ENCODE data around the gene SCN9A. TPM values are rescaled to one million over a fixed set of nuclear protein-coding genes. Genes with fewer than 3 reads are reported as not detected.

SCN9A gene
- total RNA-seq, 2 donors from 2014 or later: 0.46 to 44.1 TPM

DNA sequence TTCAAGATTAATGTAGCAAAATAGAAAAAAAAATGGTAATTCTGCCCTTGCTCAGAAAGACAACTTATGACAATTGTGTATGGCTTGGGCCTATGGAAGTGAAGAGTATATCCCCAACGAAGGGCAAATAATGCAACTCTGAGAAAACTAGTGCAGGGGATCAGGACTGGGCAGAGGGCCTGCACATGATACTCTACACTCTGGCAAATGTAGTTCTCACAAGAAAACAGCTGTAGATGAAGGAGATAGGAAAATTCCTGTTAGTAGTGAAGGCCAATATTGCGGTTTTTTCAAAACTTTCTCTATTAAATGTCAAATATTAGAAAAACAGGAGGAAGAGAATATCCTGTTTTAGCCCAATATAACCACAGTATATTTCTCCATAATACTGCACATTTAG is 77.8 kb downstream of the SCN9A start:
- TF ChIP-seq CTCF (IDR thresholded peaks at IDR 0.05) (no peak), POLR2AphosphoS5 (IDR thresholded peaks at IDR 0.05) (no peak), POLR2A (IDR thresholded peaks at IDR 0.05) (no peak)
- no peaks in the 10 kb centered on the region for H3K4me1 ChIP-seq (replicated peaks)
- H3K36me3 ChIP-seq: no peaks in the 10 kb centered on the region
- 38% methylated on average over 2 of the region's 2 CpGs for WGBS
- intact Hi-C loops (cut with DNase I): no loop called here
- H3K27me3 ChIP-seq (replicated peaks; ENCODE audit: insufficient read depth): no peaks in the 10 kb centered on the region
- no peak overlapping the region for H3K27ac ChIP-seq
- H3K9me3 ChIP-seq: no peaks in the 10 kb centered on the region
- H3K4me3 ChIP-seq: no peak overlapping the region
- DNase-seq (ENCODE audit: low spot score): no peak

- no peak for DNase-seq (ENCODE audit: low spot score)
- no peaks in the 10 kb centered on the region for H3K4me1 ChIP-seq (replicated peaks)
- H3K27me3 ChIP-seq (replicated peaks; ENCODE audit: insufficient read depth): no peaks in the 10 kb centered on the region
- H3K27ac ChIP-seq: no peak overlapping the region
- H3K9me3 ChIP-seq: no peaks in the 10 kb centered on the region
- TF ChIP-seq POLR2A (IDR thresholded peaks at IDR 0.05) (no peak), POLR2AphosphoS5 (IDR thresholded peaks at IDR 0.05) (no peak), CTCF (IDR thresholded peaks at IDR 0.05) (no peak)
- intact Hi-C loops (cut with DNase I): no loop called here
- H3K36me3 ChIP-seq: no peaks in the 10 kb centered on the region
- 98% methylated on average over 1 of the region's 1 CpG for WGBS
- no peak overlapping the region for H3K4me3 ChIP-seq
Measured at GRCh38 chr2:166293984-166294383, 81.8 kb downstream of the SCN9A start.

DNA sequence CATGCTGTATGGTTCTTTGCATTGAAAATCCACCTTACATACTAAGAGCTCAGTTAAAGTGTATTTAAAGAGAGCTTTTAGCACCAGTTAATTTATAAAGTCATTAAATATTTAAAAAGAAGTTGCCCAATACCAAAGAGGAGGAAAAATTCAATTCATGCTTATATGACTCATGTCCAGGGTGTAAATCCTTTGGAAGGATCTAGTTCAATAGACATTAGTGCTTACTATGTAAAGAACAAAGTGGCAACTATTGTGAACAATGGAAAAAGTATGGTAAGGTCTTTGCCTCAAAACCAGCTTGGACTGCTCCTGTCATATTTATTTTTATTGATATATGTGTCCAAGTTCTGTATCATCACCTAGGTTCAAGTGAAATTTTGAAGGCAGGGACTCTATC is 90.5 kb downstream of the SCN9A start:
- DNase-seq (ENCODE audit: low spot score): no peak
- H3K36me3 ChIP-seq: no peaks in the 10 kb centered on the region
- no peaks in the 10 kb centered on the region for H3K9me3 ChIP-seq
- TF ChIP-seq POLR2A (IDR thresholded peaks at IDR 0.05): no peak
- TF ChIP-seq POLR2AphosphoS5 (IDR thresholded peaks at IDR 0.05): no peak
- no peak for TF ChIP-seq CTCF (IDR thresholded peaks at IDR 0.05)
- intact Hi-C loops (cut with DNase I): no loop called here
- no peaks in the 10 kb centered on the region for H3K4me1 ChIP-seq (replicated peaks)
- no peak overlapping the region for H3K27ac ChIP-seq
- no peaks in the 10 kb centered on the region for H3K27me3 ChIP-seq (replicated peaks; ENCODE audit: insufficient read depth)
- H3K4me3 ChIP-seq: no peak overlapping the region

GRCh38 chr2:166284359-166284758 is 91.4 kb downstream of the SCN9A start:
- TF ChIP-seq POLR2A (IDR thresholded peaks at IDR 0.05): no peak
- TF ChIP-seq POLR2AphosphoS5 (IDR thresholded peaks at IDR 0.05): no peak
- Histone ChIP-seq H3K27me3 (replicated peaks; ENCODE audit: insufficient read depth) (no peaks in the 10 kb centered on the region), H3K4me1 (replicated peaks) (no peaks in the 10 kb centered on the region), H3K4me3 (no peak overlapping the region), H3K36me3 (no peaks in the 10 kb centered on the region), H3K9me3 (no peaks in the 10 kb centered on the region), H3K27ac (no peak overlapping the region)
- DNase-seq (ENCODE audit: low spot score): no peak
- WGBS: 86% methylated on average over 9 of the region's 9 CpGs
- intact Hi-C loops (cut with DNase I): no loop called here

DNA sequence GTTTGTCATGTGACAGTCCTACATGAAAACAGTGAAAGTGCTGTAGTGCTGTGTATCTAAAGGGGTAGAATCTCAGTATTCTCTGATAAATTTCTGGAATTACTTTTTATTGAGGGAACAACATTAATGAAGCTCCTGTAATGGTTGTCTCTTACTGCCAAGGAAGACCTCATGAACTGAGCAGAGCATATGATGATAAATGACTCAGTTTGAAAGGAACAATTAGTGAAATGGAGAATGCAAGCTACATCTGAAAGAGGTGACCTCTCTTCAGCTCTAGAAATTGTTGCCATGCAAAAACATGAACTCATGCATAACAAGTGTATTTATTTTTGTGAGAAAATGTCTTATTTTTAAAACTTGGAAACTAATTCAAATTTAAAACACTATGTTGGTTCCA is 93.6 kb downstream of the SCN9A start:
- no peaks in the 10 kb centered on the region for H3K4me1 ChIP-seq (replicated peaks)
- DNase-seq (ENCODE audit: low spot score): no peak
- no peaks in the 10 kb centered on the region for H3K27me3 ChIP-seq (replicated peaks; ENCODE audit: insufficient read depth)
- H3K9me3 ChIP-seq: no peaks in the 10 kb centered on the region
- H3K27ac ChIP-seq: no peak overlapping the region
- H3K36me3 ChIP-seq: no peaks in the 10 kb centered on the region
- intact Hi-C loops (cut with DNase I): no loop called here
- TF ChIP-seq POLR2AphosphoS5 (IDR thresholded peaks at IDR 0.05) (no peak), CTCF (IDR thresholded peaks at IDR 0.05) (no peak), POLR2A (IDR thresholded peaks at IDR 0.05) (no peak)
- H3K4me3 ChIP-seq: no peak overlapping the region
